ENCODE measurements around the gene GNRH2. TPM values are rescaled to one million over a fixed set of nuclear protein-coding genes. Genes with fewer than 3 reads are reported as not detected.

The GNRH2 gene
- total and polyA plus RNA-seq, 7 donors, result 0.39 TPM; not detected in 6

DNA sequence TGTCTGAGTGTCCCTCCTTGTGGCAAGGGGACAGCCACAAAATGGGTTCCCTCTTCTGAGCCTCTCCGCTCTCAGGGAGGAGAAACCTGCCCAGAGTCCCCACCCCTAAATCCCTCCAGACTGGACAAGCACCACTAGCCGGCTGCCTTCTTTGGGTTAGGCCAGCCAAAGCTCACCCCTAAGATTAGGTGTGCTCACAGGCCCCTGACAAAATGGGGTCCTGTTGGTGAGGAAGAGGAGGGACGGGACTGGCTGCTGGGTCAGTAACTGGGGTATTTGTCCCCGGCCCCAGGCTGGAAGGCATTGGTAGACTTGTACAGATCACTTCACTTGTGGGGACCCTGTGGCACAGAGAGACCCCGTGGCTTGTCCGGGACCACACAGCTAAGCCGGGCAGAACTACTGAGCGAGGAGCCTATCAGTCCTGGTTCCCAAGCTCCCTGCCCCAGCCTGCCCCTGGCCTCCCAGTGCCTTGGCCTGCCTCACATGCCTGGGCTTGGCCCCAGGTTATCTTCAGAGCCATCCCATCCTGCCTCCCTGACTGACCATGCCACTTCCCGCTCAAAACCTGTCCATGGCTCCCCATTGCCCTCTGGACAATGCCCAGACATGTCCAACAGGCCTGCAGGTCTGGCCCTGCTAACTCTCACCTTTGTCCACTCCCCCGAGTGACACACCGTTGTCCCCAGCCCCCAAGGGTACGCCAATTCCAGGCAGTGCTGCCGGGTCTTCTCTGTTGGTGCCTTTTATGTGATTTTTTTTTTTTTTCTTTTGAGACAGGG, 51.6 kb downstream of the GNRH2 start:
- ATAC-seq, result no peak
- Histone ChIP-seq H3K9me3 (no peaks in the 10 kb centered on the region), H3K27me3 (ENCODE audit: insufficient read depth in 3 of 3, low read length in 2 of 3) (peaks cover 0 to 34% (median 12%) of the 10 kb centered on the region in 3 donors), H3K4me1 (no peaks in the 10 kb centered on the region), H3K27ac (no peak overlapping the region), H3K36me3 (ENCODE audit: insufficient read depth in 1 of 2, low read depth in 1 of 2) (no peaks in the 10 kb centered on the region), H3K4me3 (no peak overlapping the region)
- no peak for DNase-seq
- WGBS, 3 donors, result 86 to 91% (median 87%) methylated on average over 12 to 13 of the region's 13 CpGs
- intact Hi-C loops (cut with DNase I), result no loop called here
- TF ChIP-seq, protein P1, sequence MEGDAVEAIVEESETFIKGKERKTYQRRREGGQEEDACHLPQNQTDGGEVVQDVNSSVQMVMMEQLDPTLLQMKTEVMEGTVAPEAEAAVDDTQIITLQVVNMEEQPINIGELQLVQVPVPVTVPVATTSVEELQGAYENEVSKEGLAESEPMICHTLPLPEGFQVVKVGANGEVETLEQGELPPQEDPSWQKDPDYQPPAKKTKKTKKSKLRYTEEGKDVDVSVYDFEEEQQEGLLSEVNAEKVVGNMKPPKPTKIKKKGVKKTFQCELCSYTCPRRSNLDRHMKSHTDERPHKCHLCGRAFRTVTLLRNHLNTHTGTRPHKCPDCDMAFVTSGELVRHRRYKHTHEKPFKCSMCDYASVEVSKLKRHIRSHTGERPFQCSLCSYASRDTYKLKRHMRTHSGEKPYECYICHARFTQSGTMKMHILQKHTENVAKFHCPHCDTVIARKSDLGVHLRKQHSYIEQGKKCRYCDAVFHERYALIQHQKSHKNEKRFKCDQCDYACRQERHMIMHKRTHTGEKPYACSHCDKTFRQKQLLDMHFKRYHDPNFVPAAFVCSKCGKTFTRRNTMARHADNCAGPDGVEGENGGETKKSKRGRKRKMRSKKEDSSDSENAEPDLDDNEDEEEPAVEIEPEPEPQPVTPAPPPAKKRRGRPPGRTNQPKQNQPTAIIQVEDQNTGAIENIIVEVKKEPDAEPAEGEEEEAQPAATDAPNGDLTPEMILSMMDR (IDR thresholded peaks at IDR 0.05), result no peak

Other genes starting within 250 kb of the GNRH2 start
- 1 to 10 TPM in 1 of 4 donors, under 1 TPM in 3; 0.27 to 1.3 (median 0.53) TPM for gene CPXM1, start 243.0 kb upstream of the GNRH2 start, total RNA-seq
- gene CPXM1, start 243.0 kb upstream of the GNRH2 start, polyA plus RNA-seq, result 1 to 10 TPM in 1 of 3 donors, under 1 TPM in 2; 0.30 to 1.1 (median 0.34) TPM
- not detected for gene C20orf141, start 228.6 kb upstream of the GNRH2 start, total RNA-seq
- gene C20orf141, start 228.6 kb upstream of the GNRH2 start, polyA plus RNA-seq, result not detected
- gene TMEM239, start 227.3 kb upstream of the GNRH2 start, total RNA-seq, result not detected
- gene TMEM239, start 227.3 kb upstream of the GNRH2 start, polyA plus RNA-seq, result not detected
- 10 to 100 TPM in 1 of 4 donors, 1 to 10 TPM in 3; 4.8 to 11.5 (median 8.0) TPM for gene PCED1A, start 203.0 kb upstream of the GNRH2 start, total RNA-seq
- gene PCED1A, start 203.0 kb upstream of the GNRH2 start, polyA plus RNA-seq, result 1 to 10 TPM; 4.2 to 6.5 (median 5.7) TPM
- 10 to 100 TPM; 19.2 to 25.5 (median 23.7) TPM for gene VPS16, start 202.9 kb upstream of the GNRH2 start, total RNA-seq
- gene VPS16, start 202.9 kb upstream of the GNRH2 start, polyA plus RNA-seq, result 10 to 100 TPM; 17.1 to 20.2 (median 18.1) TPM
- 10 to 100 TPM; 15.0 to 19.9 (median 18.2) TPM for gene PTPRA, start 170.1 kb upstream of the GNRH2 start, total RNA-seq
- gene PTPRA, start 170.1 kb upstream of the GNRH2 start, polyA plus RNA-seq, result 1 to 10 TPM; 7.6 to 9.6 (median 8.2) TPM
- gene MRPS26, start 2.4 kb downstream of the GNRH2 start, total RNA-seq, result 10 to 100 TPM; 42.8 to 49.0 (median 44.7) TPM
- 100 to 1,000 TPM in 1 of 3 donors, 10 to 100 TPM in 2; 51.6 to 150 (median 68.7) TPM for gene MRPS26, start 2.4 kb downstream of the GNRH2 start, polyA plus RNA-seq
- gene OXT, start 28.0 kb downstream of the GNRH2 start, total RNA-seq, result not detected
- under 1 TPM; 0.12 to 0.73 (median 0.17) TPM for gene OXT, start 28.0 kb downstream of the GNRH2 start, polyA plus RNA-seq
- not detected for gene AVP, start 41.1 kb downstream of the GNRH2 start, total RNA-seq
- not detected for gene AVP, start 41.1 kb downstream of the GNRH2 start, polyA plus RNA-seq
- gene FASTKD5, start 116.2 kb downstream of the GNRH2 start, total RNA-seq, result 10 to 100 TPM; 22.4 to 45.9 (median 26.4) TPM
- 10 to 100 TPM; 30.9 to 91.1 (median 35.5) TPM for gene FASTKD5, start 116.2 kb downstream of the GNRH2 start, polyA plus RNA-seq
- gene UBOX5, start 116.2 kb downstream of the GNRH2 start, total RNA-seq, result 10 to 100 TPM in 1 of 4 donors, 1 to 10 TPM in 3; 6.1 to 10.8 (median 8.3) TPM
- 1 to 10 TPM; 4.0 to 7.9 (median 5.6) TPM for gene UBOX5, start 116.2 kb downstream of the GNRH2 start, polyA plus RNA-seq
- 10 to 100 TPM in 1 of 4 donors, 1 to 10 TPM in 3; 5.8 to 10.5 (median 7.5) TPM for gene LZTS3, start 129.9 kb downstream of the GNRH2 start, total RNA-seq
- gene LZTS3, start 129.9 kb downstream of the GNRH2 start, polyA plus RNA-seq, result 10 to 100 TPM in 1 of 3 donors, 1 to 10 TPM in 2; 4.1 to 13.7 (median 8.0) TPM
- 10 to 100 TPM; 36.6 to 49.7 (median 42.3) TPM for gene DDRGK1, start 161.1 kb downstream of the GNRH2 start, total RNA-seq
- 10 to 100 TPM; 58.3 to 82.2 (median 71.7) TPM for gene DDRGK1, start 161.1 kb downstream of the GNRH2 start, polyA plus RNA-seq
- 10 to 100 TPM; 19.6 to 26.0 (median 23.9) TPM for gene ITPA, start 165.9 kb downstream of the GNRH2 start, total RNA-seq
- 10 to 100 TPM; 28.4 to 83.9 (median 41.0) TPM for gene ITPA, start 165.9 kb downstream of the GNRH2 start, polyA plus RNA-seq
- gene SLC4A11, start 195.6 kb downstream of the GNRH2 start, total RNA-seq, result 1 to 10 TPM in 1 of 4 donors, under 1 TPM in 3; 0.44 to 1.4 (median 0.66) TPM
- gene SLC4A11, start 195.6 kb downstream of the GNRH2 start, polyA plus RNA-seq, result under 1 TPM; 0.10 to 0.39 (median 0.23) TPM

All from psoas muscle (tissue), 8 donors.